ENCODE results near the gene CLDN11.

- no peak for TF ChIP-seq EZH2 (IDR thresholded peaks at IDR 0.05)
- no peak for TF ChIP-seq CTCF (IDR thresholded peaks at IDR 0.05)
Observed at GRCh38 chr3:170463011-170463410, 44.3 kb downstream of the CLDN11 start.
